Muscle layer of duodenum (tissue), 2 donors: ENCODE results near the gene GANAB.
A peak's percentile ranks its signal among the peaks of the same experiment; 100 is the strongest.
"Not testable (repeated sequence)": the region's sequence is repeated elsewhere in the genome, so short reads cannot be mapped to it uniquely, and the experiment has no call there.

Experiments
- H3K27ac ChIP-seq: one replicate; pipeline ENCODE4 v1.7.0; 2013; ENCODE audit warnings: mild to moderate bottlenecking, low read length
- H3K27me3 ChIP-seq: one replicate; pipeline ENCODE4 v1.7.0; 2013; ENCODE audit warnings: low read depth, mild to moderate bottlenecking, control low read depth, low read length
- H3K36me3 ChIP-seq, 2 donors: one replicate each; pipeline ENCODE4 v1.7.0; 2013; ENCODE audit warnings: low read length in 2 of 2, control low read depth in 1 of 2, mild to moderate bottlenecking in 1 of 2; ENCODE audit not compliant: insufficient read depth in 2 of 2, control insufficient read depth in 1 of 2
- H3K4me1 ChIP-seq, 2 donors: one replicate each; pipeline ENCODE4 v1.7.0; 2013; ENCODE audit warnings: low read length in 2 of 2, mild to moderate bottlenecking in 2 of 2, control low read depth in 1 of 2, moderate library complexity in 1 of 2; ENCODE audit not compliant: insufficient read depth in 2 of 2, control insufficient read depth in 1 of 2
- H3K4me3 ChIP-seq, 2 donors: one replicate each; pipeline ENCODE4 v1.7.0; 2013; ENCODE audit warnings: low read length in 2 of 2, low read depth in 1 of 2, mild to moderate bottlenecking in 1 of 2
- H3K9me3 ChIP-seq, 2 donors: one replicate each; pipeline ENCODE4 v1.7.0; 2013; ENCODE audit warnings: low read length in 2 of 2, control low read depth in 1 of 2, mild to moderate bottlenecking in 1 of 2; ENCODE audit not compliant: control insufficient read depth in 1 of 2
- donor health status: healthy.

Gene GANAB

DNA sequence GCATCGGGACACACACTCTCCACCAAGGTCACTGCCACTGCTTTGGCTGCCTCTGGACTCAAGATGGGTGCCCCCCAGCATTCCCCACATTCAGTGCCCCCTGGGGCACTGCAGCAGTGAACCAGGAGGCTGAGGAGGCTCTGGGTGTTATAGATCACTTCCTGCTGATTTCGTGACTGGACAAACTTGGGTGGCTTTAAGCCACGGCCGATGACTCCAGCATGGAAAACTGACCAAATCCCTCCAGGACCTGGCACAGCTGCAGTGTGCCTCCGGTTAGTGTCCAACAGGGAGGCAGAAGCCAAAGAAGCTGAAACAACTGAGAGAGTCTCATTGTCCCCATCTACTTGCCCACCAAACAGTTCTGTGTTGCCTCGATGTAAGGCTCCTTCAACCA lies 1.2 kb upstream of the GANAB start:
- peaks cover 14 to 43% of the 10 kb centered on the region in 2 donors for H3K36me3 ChIP-seq
- no peak overlapping the region for H3K4me3 ChIP-seq
- H3K27me3 ChIP-seq = no peaks in the 10 kb centered on the region
- no peak overlapping the region for H3K27ac ChIP-seq
- H3K9me3 ChIP-seq = no peaks in the 10 kb centered on the region
- H3K4me1 ChIP-seq = peaks cover 6 to 38% of the 10 kb centered on the region in 2 donors

DNA sequence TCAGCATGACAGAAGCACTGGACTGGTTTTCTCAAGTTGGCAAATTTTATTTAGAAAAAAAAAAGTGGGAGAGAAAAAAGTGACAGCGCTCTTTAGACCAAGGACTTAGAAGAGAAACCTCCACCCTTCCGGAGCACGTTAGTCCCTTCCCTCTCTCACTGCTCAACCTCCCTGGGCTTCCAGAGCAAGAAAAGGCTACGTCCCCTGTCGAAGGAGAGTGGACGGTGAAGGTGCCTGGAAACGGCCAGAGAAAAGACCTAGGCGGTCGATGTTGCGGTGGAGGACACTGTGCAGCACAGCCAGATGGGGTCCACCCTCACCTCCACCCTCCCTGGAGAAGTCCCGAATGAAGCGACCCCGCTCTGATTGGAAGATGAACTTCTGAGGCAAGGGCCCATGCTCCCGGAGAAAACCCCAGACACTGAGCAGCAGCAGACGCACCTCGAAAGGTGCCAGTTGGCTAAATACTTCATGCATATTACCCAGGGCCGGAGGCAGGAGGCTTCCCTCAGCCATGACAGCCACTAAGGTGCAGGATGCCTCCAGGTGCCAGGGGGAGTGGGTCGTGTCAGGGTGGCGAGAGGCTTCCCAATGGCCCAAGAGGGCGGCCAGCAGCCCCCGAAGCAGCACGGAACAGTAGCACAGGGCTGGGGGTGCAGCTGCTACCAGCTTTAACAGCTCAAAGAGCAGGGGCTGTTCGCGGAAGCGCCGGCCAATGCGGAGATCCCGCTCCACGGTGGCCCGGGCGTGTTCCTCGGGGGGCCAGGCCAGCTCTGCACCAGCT lies 604 bp upstream of the GANAB start:
- Histone ChIP-seq H3K27ac (peak overlapping the region; percentile 68), H3K4me1 (peaks cover 6 to 32% of the 10 kb centered on the region in 2 donors), H3K9me3 (no peaks in the 10 kb centered on the region), H3K27me3 (no peaks in the 10 kb centered on the region), H3K4me3 (peak overlapping the region in 1 of 2 donors; percentile 99), H3K36me3 (peaks cover 16 to 43% of the 10 kb centered on the region in 2 donors)

DNA sequence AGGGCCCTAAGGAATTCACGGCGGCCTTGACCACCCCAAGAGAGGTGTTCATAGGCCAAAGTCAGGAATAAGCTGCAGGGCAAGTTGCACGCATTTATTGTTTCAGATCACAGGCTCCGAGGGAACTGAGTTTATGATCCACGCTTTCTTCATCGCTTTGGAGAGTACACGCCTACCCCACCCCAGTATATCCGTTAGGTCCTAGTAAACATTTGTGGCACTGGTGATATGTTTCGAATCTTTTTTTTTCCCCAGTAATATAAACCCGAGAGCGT lies 805 bp downstream of the GANAB start:
- H3K27me3 ChIP-seq = no peaks in the 10 kb centered on the region
- peaks cover 6 to 25% of the 10 kb centered on the region in 2 donors for H3K4me1 ChIP-seq
- H3K27ac ChIP-seq = peak overlapping the region; percentile 75
- H3K36me3 ChIP-seq = peaks cover 16 to 43% of the 10 kb centered on the region in 2 donors
- H3K9me3 ChIP-seq = no peaks in the 10 kb centered on the region
- peak overlapping the region; percentile 81 to 99 for H3K4me3 ChIP-seq

DNA sequence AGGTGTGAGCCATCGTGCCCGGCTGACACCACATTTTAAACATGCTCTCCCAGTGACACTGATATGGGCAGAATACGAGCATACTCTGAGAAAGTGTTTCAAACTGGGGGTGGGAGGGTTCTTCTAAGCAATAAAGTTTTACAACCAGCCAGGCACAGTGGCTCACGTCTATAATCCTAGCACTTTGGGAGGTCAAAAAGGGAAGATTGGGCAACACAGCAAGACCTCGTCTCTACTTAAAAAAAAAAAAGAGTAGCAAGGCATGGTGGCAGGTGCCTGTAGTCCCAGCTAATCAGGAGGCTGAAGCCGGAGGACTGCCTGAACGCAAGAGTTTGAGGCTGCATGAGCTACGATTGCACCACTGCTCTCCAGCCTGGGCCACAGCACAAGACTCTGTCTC lies 2.2 kb downstream of the GANAB start:
- H3K36me3 ChIP-seq = peaks cover 15 to 42% of the 10 kb centered on the region in 2 donors

DNA sequence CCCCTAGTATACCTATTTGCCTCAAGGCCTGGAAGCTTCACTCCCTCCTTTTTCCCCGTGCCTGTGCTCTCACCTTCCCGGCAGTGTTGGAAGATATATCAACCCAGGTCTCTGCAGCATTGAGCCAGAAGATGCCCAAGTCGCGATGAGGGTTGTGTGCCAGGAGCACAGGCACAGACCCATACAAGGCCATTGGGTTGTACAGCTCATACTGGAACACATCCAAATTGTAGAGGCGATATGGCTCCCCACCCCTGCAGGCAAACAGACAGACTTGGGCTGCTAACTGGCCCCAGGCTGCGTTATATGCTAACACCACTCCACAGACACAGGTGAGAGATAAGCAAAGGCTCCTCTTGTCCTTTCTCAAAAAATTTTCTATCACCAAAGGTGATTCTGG lies 13.9 kb downstream of the GANAB start:
- peaks cover 66 to 79% of the 10 kb centered on the region in 2 donors for H3K36me3 ChIP-seq
- no peaks in the 10 kb centered on the region for H3K4me1 ChIP-seq
- H3K27me3 ChIP-seq = no peaks in the 10 kb centered on the region
- H3K9me3 ChIP-seq = no peaks in the 10 kb centered on the region
- H3K4me3 ChIP-seq = no peak overlapping the region
- H3K27ac ChIP-seq = no peak overlapping the region

More for the DNA sequence above, 2.2 kb downstream of the GANAB start:
- Histone ChIP-seq H3K27ac (no peak overlapping the region), H3K27me3 (no peaks in the 10 kb centered on the region), H3K4me1 (peaks cover 6 to 25% of the 10 kb centered on the region in 2 donors), H3K4me3 (no peak overlapping the region), H3K9me3 (no peaks in the 10 kb centered on the region)

DNA sequence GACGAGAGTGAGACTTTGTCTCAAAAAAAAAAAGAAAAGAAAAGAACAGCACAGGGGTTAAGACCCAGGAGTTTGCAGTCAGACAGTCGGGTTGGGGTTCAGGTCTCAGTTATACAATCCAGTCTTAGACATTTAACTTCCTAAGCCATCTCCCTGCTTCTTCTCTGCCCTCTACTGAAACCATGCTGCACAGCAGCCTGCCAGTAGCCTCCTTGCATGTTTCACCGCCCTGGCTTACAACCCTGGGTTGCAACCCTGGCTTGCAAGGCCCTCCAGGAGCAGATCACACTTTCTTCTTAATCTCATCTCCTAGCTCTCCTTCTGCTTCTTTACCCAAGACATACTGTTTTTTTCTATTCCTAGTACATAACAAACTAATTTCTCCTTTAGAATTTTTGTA lies 18.7 kb downstream of the GANAB start:
- H3K27me3 ChIP-seq = no peaks in the 10 kb centered on the region
- no peaks in the 10 kb centered on the region for H3K4me1 ChIP-seq
- no peak overlapping the region for H3K4me3 ChIP-seq
- no peak overlapping the region for H3K27ac ChIP-seq
- peaks cover 65 to 76% of the 10 kb centered on the region in 2 donors for H3K36me3 ChIP-seq
- H3K9me3 ChIP-seq = no peaks in the 10 kb centered on the region

DNA sequence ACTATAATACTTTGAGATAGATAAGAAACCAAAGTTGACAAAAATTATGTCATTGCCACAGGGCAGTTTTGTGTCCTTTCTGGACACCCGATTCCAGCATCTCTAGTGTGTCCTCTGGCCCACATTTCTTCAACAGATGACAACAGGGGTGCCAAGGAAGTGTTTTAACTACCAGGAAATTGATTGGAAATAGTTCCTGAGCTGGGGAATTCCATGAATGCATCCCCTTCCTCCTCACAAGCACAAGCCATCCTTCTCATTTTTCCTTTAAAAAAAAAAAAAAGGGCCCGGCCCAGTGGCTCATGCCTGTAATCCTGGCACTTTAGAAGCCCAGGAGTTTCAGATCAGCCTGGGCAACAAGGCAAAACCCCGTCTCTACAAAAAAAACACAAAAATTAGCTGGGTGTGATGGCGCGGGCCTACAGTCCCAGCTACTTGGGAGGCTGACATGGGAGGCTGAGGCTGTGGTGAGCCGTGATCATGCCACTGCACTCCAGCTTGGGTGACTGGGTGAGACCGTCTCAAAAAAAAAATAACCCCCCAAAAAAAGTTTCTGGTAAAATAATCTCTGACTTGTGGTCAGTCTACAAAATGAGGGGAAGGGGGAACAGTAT lies 23.8 kb downstream of the GANAB start:
- peaks cover 9% of the 10 kb centered on the region in 2 donors for H3K4me1 ChIP-seq
- peaks cover 23 to 29% of the 10 kb centered on the region in 2 donors for H3K36me3 ChIP-seq
- no peaks in the 10 kb centered on the region for H3K27me3 ChIP-seq
- H3K27ac ChIP-seq = peak overlapping the region; percentile 90
- no peaks in the 10 kb centered on the region for H3K9me3 ChIP-seq
- H3K4me3 ChIP-seq = peak overlapping the region; percentile 81 to 94

DNA sequence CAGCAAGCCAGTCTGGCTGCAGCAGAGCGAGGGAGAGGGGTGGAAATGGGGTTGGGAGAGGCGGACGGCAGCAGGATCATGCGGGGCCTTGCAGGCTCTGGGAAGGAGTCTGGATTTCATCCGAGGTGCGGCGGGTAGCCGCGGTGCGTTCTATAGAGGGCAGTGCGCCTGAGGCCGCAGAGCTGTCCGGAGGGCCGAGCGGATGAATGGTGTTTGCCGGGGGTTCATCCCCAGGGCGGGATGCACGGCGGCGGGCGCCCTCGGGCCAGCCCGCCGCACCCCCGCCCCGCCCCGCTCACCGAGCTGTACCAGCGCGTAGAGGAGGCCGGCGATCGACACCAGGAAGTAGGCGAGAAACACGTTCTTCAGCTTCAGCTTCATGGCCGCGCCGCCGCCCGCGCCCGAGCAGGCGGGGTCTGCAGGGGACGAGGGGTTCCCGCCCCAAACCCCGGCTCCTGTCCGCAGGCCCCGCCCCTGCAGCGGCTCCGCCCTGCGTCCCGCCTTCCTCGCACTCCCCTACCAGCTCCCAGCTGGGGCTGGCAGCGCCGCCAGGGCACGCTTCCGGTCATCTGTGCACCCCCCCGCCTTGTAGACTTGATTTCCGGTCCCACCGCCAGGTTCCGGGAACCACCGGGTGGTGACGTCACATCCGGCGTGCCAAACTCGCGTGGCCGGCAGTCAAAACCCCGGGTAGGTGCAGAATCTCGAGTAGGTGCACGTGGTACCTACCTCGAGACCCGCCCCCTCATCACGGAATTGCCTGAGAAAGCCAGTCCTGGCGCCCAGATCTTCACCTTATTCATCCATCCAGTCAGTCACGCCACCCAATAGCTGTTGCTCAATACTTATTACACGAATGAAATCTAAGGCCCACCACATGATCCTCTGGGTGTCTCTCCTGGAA lies 24.6 kb downstream of the GANAB start, which contains the start of gene B3GAT3:
Gene B3GAT3 (minus strand): TSS at position 420 of the 904 bp plus-strand sequence. CDS start 39 bp downstream, at position 381.
- no peaks in the 10 kb centered on the region for H3K9me3 ChIP-seq
- peaks cover 9% of the 10 kb centered on the region in 2 donors for H3K4me1 ChIP-seq
- H3K4me3 ChIP-seq = peak within 1 kb of the TSS; percentile 81 to 94
- no peaks in the 10 kb centered on the region for H3K27me3 ChIP-seq
- peaks cover 18 to 28% of the 10 kb centered on the region in 2 donors for H3K36me3 ChIP-seq
- peak within 1 kb of the TSS; percentile 92 for H3K27ac ChIP-seq

DNA sequence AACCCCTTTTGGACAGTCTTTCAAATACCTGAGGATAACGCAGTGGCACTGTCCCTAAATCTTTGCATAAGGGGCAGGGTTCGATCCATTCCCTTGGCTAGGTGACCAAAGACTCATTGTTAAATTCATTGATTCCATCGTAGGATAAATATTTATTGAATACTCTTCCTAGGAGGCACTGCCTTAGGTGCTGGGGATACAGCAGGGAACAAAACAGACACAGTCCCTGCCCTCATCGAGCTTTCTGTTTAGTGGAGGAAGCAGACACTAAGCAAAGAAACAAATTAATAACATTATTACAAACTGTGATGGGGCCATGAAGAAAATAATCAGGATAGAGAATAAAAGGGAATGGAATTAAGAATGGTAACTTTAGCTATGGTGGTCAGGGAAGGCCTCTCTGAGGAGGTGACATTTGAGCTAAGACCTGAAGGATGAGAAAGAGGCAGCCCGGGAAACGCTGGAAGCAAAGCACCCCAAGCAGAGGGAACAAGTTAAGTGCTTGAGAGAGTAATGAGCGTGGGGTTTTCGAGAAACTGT lies 25.3 kb downstream of the GANAB start:
- Histone ChIP-seq H3K9me3 (no peaks in the 10 kb centered on the region), H3K4me1 (peaks cover 9% of the 10 kb centered on the region in 2 donors), H3K27ac (peak overlapping the region; percentile 92), H3K4me3 (peak overlapping the region; percentile 81 to 94), H3K27me3 (no peaks in the 10 kb centered on the region), H3K36me3 (peaks cover 11 to 28% of the 10 kb centered on the region in 2 donors)

DNA sequence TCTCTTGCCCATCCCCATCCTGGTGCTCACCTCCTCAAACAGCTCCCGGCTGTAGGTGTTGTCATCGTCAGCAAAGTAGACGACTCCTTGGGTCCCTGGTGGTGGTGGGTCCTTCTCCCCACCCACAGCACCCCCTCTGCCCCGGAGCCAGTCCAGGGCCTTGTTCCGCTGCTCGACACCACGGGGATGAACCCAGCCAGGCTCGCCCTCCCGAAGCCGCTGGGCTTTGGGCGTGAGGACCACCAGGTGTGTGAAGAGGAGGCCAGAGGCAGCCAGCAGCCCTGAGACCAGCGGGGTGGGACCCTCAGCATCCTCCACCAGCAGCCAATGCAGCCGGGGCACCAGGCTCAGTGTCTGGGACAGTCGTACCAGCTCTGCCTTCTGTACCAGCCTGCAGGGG lies 29.5 kb downstream of the GANAB start:
- not testable (repeated sequence) for H3K4me3 ChIP-seq, H3K9me3 ChIP-seq, H3K27me3 ChIP-seq, H3K27ac ChIP-seq
- peaks cover 9 to 14% of the 10 kb centered on the region in 2 donors for H3K4me1 ChIP-seq
- H3K36me3 ChIP-seq = peaks cover 7 to 15% of the 10 kb centered on the region in 2 donors

DNA sequence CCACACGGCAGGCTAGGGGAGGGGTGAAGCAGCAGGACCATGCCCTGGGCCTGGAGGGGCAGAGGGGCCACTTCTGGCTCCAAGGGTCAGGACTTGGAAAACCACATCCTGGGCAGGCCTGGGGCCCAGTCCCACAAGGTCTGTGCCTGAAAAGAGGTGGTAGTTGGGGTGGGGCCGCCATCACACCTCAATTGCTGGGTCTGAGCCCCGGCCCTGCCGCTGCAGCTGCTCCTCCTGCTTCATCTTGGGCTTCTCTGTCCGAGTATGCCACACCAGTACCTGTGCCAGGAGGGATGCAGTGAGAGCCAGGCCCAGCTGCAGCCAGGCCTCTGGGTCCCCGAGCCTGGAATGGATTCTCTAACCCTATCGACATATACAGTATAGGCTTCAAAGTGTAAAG lies 30.9 kb downstream of the GANAB start:
- no peaks in the 10 kb centered on the region for H3K27me3 ChIP-seq
- peaks cover 8 to 15% of the 10 kb centered on the region in 2 donors for H3K36me3 ChIP-seq
- H3K4me1 ChIP-seq = peaks cover 6 to 21% of the 10 kb centered on the region in 2 donors
- no peaks in the 10 kb centered on the region for H3K9me3 ChIP-seq
- no peak overlapping the region for H3K27ac ChIP-seq
- no peak overlapping the region for H3K4me3 ChIP-seq
